NCI-H1436 (cell line): Measurements from ENCODE around the gene SEC61A1.

Experiments used
- DNase-seq: peaks from one replicate; lab custom pipeline; 2025; lab: John Stamatoyannopoulos, UW

The SEC61A1 gene

DNA sequence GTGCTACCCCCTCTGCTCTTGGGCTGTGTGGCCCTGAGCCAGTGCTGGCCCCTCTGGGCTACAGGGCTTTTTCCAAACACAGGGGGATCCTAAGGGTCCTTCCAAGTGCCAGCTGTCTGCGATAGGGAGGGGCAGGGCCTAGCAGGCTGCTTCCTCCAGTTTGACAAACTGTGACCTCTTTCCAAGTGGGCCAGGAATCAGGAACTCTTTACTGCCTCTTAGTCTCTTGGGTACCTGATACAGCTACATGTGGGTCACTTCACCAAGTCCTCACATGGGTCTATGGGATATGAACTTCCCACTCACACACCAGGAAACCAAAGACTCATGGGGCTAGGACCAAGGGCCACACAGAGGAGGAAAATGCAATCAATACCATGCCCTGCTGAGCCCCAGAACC, 25.4 kb downstream of the SEC61A1 start:
- DNase-seq, result no peak

DNA sequence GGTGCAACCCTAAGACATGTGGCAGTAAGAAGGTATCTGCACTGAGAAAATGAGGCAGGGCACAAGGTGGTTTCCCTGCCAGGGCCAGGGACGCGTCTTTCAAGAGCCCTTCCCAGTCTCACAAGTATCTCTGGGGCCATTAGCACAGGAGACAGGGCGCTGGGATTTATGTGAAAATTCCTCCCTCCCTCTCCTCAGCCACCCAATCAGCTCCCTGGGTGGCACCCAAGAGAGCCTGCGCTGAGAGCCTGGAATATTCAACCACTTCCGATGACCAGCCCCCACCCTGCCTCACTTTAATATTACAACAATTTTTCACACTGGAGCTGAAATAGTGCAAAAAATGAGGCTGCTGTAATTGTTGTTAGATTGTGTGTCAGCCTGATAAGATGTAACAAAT, 26.1 kb downstream of the SEC61A1 start:
- DNase-seq, result no peak

DNA sequence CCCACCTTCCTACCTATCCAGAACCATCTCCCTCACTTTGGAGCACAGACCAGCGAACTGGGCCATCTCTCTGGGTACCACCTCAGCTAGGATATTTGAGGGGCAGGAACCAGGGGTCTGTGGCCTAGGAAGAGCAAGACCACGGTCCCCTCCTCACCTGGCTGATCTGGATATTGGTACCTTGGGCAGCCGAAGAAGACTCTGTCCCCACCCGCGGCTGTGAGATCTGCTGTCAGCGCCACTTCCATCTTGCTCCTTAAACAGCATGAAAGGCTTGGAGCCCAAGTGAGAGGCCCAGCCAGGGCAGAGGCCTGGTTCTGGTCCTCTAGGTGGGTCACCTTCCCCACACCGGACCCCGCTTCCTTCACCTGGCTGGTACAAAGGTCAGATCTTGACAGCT, 26.6 kb downstream of the SEC61A1 start:
- DNase-seq, result no peak

DNA sequence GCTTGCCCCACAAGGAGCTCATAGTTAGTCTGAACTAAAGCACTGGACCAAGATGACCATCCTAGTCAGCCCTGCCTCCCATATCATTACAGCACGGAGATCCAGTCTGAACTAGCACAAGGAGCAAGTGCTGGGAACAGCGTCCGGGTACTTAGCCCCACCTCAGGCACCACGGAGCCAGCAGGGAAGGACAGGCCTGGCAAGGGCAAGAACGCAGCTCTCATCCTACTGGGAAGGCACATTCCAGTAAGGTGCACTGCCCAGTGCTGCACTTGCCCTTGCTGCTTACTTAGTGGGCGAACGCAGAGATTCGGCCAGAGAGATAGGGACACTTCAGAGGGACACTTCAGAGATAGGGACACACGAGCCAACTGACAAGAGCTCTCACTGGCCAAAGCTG, 27.6 kb downstream of the SEC61A1 start:
- no peak for DNase-seq

DNA sequence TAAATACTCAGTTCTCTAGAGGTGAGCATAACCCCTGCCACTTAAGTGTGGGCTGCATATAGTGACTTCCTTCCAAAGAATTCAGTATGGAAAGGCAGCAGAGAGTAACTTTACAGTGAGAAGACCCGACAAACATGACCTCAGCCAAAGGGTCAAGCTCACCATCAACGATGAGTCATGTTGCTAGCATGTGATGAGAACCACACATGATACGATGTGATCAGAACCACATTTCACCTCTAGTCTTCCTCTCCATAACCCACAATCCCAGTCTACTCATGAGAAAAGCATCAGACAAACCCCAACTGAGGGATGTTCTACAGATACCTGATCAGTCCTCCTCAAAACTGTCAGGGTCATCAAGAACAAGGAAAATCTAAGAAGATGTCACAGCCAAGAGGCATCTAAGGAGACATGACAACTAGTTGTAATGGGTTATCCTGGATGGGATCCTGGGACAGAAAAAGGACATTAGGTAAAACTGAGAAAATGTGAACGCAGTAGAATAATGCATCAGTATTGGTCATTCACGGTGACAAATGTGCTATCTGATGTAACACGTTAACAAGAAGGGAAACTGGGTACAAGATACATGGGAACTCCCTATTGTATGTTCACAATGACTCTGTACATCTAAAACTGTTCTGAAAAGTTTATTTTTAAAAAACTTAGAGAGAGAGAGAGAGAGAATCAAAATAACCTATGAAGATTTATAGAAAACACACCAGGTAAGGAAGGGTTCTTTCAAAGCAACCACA, 28.3 kb downstream of the SEC61A1 start:
- DNase-seq, result no peak

DNA sequence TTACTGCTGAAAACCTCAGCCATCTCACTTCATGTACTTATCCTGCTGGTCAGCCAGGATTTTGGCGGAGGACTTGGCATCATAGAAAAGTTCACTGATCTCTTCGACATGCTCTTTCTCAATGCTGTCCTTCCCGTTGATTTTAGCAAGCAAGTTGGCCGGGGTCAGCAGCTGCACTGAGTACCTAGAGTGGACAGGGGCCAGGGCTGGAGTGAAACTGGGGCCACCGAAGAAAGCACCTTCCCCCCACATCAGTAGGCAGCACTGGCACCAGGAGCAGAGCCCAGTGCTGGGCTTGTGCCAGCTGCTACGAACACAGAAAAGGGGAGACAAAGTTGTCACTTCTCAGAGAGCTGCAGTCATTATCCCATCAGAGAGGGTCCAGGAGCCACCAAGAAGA, 29.0 kb downstream of the SEC61A1 start:
- DNase-seq, result no peak

DNA sequence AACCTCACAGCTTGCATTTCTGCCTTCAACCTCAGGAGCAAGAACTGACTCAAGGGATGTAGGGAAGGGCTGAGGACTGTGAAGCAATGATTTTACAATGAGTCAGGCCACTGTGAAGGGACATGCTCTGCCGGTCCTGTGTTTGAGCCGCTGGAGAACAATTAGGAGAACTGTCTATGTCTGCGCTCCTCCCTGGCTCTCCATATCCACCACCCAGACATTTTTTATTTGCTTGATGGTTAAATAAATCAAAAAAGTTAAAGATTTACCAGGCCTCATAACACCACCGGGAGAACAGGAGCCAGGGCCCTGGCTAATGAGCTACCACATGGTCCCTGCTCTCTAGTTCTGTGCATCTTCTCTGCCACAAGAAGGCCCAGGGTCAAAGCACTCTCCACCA, 29.6 kb downstream of the SEC61A1 start:
- no peak for DNase-seq

DNA sequence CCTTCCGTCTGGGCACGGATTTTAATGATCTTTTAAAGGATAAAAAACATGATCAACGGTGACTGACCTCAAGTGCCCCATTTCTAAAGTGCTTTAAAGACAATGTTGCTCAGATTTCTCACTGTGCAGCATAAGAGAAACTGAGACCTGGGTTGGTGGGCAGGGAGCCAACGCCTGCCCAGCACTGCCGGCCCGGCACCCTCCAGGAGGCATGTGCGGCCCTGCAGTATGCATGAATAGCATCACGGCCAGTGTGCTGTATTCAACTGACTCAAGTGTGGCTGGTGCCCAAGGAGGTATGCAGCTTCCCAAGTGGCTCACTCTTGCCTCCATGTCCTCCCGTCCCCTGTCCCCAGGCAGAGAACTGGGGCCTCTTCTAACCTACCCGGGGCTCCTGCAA, 30.3 kb downstream of the SEC61A1 start:
- no peak for DNase-seq

DNA sequence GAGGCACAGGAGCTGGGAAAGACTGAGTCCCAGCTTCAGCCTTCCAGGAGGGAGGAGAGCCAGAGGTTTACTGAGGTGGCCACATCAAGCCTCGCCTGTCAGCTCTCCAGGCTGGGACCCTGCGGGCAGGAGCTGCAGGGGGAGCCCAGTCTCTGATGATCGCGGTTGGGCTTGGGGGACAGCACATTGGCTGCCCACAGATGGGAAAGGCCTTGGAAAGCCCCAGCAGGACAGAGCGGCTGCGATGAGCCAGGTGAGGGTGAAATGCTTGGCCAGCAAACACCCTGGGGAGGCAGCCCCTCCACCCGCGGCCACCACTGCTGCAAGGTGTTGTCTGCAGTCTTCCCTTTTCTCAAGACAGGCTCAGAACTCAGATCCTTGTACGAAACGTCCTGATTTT, 31.2 kb downstream of the SEC61A1 start:
- DNase-seq, result no peak

DNA sequence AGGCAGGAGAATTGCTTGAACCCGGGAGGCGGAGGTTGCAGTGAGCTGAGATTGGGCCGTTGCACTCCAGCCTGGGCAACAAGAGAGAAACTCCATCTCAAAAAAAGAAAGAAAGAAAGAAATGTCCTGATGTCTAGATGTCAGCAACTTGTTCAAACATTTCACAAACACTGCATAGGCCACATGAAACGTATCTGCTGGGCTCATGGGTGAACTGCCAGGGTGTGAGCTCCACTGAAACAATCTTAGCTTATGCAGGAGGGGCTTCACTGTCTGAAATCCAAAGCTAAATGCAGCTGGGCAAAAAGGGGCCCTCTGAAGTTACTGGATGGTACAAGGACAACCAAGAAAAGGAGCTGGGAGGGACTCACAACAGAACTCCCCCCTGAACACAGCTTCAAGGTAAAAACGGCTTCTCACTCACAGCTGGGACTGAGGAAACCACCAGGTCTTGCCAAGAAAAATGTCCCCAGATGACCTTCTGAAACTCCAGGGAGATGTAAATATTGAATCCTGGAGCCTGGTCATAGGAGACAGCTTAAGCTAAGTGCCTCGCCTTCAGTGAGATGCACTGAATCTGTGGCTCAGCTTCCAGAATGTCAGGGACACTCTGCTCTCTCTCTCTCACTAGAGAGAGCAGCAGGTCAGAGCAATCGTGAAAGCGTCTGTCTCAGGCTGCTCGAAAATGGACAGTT, 31.9 kb downstream of the SEC61A1 start:
- DNase-seq, result no peak

DNA sequence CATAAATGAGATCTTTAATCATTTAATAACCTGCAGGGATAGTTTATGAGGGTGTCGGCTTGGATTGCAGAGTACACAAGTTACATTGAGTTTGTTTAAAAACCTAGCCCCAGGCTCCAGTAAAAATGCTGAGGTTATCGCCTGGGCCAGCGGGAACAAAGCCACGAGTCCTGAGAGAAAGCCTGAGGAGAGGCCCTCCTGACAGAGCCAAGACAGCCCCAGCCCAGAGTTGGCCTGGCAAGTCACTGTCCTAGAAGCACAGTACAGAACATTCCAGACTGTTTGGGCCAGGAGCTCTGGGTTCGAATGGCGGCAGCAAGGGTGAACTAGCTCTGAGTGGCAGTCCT, 32.4 kb downstream of the SEC61A1 start:
- no peak for DNase-seq

DNA sequence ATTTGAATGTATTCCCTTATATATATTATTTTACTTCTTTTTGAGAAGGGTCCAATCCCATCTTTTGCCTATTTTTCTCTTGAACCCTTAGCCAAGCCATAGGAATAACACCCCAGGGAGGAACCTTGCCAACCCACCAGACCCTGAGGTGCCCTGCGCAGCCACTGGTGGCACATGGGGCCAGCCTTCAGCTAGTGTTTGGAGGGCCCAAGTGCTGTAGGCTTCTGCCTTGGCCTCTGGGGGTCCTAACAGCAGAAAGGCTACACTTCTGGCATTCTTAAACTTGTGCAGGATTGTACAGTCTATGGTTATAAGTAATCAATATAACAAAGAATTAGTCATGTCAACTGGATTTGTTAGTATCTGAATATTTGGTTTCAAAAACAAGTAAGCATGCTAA, 36.9 kb downstream of the SEC61A1 start:
- DNase-seq, result no peak

DNA sequence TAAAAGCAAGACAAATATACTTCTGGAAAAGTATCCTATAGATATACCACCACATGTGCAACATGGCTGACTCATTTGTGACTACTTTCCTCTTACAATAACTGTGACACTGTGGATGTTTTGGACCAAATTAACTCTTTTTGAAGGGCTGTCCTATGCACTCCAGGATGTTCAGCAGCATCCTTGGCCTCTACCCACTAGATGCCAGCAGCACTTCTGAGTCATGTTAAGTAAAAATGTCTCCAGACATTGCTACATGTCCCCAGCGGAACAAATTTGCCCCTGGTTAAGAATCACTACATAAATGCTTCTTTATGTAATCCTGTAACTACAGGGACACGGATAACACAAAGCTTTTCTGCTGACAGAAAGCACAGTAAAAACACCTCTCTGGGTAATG, 39.3 kb downstream of the SEC61A1 start:
- no peak for DNase-seq

DNA sequence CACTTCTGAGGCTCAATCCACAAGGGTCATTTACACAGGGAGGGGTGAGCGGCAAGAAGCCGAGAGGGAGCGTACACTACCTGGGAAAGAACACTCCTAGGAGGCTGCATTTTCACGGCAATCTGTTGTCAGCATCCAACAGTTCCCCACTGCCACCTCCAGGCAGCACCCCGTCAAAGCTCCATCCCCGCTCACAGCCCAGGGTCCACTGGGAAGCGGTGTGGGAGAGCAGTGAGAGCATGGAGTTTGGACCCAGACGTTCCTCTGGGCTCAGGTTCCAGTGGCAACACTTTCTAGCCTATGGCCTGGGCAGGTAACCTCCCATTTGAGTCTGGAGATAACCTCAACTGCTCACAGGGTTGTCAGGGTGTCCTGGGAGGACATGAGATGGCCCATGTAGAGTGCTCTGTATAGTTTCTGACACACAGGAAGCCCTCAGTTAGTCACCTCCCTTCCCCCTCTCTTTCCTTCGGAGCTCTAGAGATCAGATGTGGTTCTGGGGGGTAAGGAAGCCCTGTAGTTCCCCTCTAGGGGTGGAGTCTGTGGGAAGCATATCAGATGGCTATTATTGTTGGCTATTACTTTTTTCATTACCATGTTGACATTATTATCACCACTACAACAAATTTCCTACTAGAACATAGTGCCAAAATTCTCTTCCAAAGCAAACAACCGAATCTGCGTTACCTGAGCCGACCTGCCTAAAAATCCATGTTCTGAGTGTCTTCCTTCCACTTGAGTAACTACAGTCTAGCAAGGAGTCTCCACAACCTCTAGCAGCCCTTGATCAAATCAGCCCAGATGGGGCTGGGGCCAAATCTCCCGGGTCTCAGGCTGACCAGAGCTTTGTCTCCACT, 42.3 kb downstream of the SEC61A1 start:
- DNase-seq, result no peak

DNA sequence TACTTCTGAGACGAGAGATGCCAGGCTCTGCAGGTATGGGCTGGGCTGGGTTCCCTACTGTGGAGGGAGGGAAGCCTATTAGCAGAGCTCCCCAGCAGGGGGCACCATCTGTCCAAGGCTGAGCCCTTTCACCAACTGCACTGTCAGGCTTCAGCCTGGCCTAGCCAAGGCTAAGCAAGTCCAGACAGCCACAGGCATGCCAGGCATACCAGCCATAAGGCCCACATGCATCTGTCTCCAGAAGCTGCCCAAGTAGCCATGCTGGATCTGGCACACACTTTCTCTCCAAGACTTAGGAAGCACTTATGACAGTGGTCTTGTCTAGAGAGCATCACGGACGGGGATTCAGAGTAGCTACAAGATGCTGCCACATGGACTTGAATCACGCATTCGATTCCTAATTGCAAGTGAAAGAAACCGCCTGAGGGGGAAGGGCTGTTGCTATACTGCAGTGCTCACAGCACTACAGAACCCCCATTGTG, 43.0 kb downstream of the SEC61A1 start:
- peak; percentile 40 for DNase-seq

DNA sequence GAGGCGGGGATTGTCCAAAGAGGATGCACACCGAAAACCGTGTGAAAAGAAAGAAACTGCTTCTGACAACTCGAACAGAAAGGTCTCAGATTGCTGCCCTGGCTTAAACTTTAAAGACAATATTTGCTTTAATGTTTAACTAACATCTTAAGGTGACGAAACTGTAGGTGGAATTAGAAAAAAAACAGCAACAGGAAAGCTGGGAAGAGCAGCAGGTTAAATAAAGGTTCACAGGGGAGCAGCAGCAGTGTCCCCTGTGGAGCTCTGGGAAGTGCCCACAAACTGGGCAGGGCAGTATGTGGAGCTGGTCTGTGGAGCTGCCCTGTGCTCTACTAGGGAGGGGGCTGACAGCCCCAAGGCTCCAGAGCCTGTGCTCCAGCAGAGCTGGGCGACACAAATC, 46.0 kb downstream of the SEC61A1 start:
- DNase-seq, result no peak

DNA sequence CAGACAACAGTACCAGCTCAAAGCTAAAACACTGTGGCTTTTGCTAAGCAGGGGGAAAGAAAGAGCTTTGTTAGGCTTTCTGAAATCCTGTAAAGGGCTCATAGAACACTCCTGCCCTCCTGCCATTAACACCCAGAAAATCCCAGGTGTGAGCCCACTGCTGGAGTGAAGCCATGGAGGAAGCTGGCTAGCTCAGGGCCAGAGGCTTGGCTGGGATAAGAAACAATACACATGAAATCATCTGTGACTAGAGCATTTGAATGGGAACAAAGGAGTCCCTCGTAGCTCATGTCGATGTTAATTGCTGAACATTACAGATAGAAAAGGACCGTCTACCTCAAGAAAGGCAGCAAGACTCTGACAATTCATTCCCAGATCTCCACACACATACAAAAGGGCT, 47.9 kb downstream of the SEC61A1 start:
- DNase-seq, result no peak

DNA sequence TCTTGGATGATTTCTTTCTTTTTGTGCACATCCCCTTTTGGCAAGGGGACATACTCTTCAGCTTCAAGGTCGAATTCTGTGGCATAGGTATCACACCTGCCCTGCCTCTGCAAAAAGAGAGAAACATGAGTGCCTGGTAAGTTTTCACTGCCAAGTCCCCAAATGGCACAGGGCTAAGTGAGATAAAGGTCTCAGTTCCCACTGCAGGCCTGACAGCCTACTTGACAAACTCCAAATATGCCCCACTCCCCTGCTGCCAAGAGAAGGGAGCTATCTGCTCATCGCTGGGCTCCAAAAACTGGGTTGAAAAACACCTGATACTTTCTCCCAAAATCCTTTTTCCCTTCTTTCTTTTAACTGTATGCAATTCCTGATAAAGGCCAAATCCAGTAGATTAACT, 48.4 kb downstream of the SEC61A1 start:
- no peak for DNase-seq

DNA sequence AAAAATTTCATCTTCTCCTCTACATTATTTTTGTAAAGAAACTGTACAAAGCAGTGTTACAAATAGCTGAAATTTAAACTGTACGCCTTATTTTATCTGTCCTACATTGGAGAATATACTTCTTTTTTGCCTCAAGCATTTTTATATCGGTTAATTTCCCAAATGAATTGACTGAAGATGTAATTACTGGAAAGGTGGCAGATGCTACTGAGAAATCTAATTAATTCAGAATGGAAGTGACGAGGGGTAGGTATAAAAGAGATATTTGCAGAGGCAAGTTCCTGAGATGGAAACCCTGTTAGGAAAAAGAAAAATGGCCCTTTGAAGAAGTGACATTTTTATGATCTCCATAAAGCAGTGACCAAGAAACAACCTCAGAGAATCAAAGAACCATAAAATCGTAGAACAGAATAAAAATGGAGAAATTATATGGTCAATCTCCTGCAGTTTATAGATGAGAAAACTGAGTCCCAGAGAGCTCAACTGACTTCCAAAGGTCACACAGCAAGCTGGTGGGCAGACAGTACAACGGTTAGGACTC, 51.0 kb downstream of the SEC61A1 start:
- no peak for DNase-seq

DNA sequence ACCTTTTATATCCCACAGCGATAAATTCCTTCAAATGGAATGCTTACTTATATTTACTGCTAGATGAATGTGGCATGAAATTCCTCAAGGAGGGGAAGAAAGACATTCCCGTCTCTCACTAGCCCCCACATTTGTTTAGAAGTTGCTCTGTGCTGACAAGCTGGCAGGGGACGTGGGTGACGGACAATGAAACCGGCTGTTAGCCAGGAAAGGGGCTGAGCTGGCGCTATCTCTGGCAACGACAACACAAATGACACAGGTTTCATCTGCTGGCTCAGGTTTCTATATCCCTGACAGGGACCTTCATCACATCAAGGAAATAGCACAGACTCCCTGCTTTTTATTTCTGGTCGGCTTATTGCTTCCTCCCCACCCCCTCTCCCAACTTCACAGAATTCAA, 55.6 kb downstream of the SEC61A1 start:
- DNase-seq, result no peak

DNA sequence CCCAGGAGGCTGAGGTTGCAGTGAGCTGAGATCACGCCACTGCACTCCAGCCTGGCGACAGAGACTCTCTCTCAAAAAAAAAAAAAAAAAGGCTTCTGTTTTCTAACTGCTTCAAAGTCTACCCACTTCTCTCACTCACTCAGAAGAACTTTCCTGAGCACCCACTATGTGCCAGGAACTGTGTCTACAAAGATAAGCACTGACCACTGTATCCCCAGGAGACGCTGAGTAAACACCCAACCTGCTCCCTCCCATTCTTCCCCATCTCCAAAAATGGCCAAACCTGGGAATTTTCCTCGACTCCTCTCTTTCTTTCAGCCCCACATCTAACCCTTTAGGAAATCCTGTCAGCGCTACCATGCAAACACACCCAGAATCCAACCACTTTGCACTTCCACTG, 58.9 kb downstream of the SEC61A1 start:
- DNase-seq, result no peak

DNA sequence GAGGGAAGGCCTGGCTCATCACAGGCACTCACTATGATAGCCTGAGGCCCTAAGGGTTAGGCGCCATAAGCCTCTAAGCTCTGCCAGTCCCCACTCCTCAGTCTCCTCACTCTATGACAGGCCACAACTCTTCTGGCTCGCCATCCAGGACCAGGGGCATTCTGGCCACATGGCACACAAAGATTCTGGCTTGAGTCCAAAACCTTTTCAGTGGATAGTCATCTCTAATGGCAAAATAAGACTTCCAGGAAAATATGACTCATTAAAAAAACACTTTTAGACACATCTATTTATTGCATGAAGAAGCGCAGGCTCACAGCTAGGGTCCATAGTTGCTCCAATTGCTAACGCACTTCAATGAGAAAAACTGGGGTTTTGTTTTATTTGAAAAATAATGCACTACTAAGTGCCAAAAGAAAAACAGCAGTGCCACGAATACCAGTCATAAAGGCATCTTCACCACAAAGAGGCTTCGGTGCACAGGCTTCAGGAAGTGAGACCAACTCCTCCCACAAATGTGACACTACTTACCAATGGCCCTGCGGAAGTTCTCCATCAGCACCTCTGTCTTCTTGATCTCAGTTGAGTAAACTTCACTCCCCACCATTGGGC, 60.2 kb downstream of the SEC61A1 start:
- no peak for DNase-seq
